NCI-H1694 (cell line): ENCODE results near the gene PDE4D.

Source experiments
- DNase-seq: peaks from one replicate; lab custom pipeline; 2025; lab: John Stamatoyannopoulos, UW

The PDE4D gene

GRCh38 chr5:59140133-59140532 is 753.4 kb downstream of the PDE4D start:
- DNase-seq = no peak

DNA sequence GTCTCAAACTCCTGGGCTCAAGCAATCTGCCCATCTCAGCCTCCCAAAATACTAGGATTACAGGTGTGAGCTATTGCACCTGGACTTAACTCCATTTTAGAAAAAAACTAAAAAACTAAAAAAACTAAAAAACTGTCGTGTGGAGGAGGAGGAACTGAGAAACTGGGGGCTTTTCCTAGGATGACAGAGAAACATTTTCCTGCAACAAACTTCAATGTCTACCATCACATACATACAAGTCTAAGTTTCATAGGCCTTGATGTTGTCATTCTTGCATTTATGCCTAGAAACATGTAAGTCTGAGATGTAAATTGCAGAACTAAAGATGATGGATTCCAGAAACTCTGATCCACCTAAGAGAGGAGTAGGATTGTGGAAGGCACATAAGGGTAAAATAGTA is 753.8 kb downstream of the PDE4D start:
- DNase-seq = no peak

- DNase-seq = no peak
Observed at GRCh38 chr5:59138509-59138908, 755.0 kb downstream of the PDE4D start.

DNA sequence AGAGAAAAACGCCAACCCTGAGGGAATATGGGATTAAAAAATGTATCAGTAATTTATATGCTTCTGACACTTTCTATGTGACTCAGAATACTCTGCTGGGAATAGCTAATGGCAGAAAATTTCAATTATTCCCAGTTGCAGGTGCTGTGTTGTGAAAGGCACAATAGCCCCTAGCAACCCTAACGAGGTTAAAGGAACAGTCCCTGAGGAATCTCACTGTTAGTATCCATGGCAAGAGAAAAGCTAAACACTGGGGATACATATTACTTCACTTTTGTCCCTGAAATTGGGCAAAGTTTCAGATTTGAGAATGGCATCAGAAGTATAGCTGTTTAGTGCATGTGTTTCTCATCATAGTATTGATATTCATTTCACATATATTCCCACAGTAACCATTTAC is 755.7 kb downstream of the PDE4D start:
- DNase-seq = no peak

DNA sequence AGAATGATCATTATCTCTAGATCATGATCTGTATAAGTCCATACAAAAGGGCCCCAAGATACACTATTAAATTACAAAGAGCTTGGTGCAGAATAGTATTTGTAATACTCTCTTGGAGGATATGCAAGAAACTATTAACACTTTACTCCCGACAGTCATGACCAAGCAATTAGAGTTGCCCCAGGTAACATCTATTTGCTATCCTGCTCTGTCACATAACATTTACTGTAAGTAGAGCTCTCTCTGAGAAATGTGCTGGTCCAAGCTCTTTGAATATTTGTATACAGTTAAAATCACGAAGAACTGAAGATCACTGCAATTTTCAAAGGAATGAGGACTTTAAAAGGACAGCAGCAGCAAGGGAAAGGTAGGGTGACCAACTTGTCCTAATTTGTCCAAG is 757.0 kb downstream of the PDE4D start:
- DNase-seq = no peak

GRCh38 chr5:59134471-59135163 is 758.9 kb downstream of the PDE4D start:
- DNase-seq = no peak

DNA sequence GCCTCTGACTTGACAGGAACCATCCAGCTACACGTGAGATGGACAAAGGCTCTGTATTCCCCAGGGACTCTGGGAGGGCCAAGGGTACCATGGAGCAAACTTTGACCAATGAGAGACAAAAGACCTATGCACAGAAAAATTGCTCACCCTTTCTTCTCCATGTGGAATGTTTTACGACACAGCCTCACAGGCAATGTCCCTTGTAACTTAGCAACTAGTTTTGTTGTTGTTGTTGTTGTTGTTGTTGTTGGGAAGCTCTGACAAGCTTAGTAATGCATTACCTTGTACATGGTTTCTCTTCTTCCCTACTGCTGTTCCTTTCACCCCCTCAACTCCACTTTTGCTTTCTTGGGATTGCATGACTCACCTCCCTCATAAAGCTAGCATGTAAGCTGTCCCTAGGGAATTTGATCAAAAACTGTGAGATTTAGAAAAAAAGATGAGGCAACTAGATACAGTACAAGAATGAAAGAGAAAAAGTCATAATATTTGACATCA is 759.7 kb downstream of the PDE4D start:
- no peak for DNase-seq

DNA sequence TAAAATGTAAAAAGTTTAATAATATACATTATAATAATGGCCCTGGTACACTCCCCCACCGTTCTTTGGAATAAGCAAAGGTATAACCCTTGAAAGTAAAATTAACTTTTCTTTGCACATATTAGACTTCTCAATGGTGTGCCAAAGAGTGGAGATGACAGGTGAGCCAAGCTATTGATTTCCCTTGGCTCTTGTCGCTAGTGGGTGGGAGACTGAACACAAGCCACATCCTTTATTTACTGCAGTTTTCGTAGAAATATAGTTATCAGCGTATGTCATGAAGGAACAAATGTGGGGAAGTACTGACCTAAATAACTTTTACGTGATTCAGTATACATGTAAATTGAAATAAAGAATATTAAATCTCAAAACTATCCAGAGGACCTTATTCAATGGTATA is 761.4 kb downstream of the PDE4D start:
- no peak for DNase-seq

- no peak for DNase-seq
Observed at GRCh38 chr5:59130431-59130830, 763.1 kb downstream of the PDE4D start.

DNA sequence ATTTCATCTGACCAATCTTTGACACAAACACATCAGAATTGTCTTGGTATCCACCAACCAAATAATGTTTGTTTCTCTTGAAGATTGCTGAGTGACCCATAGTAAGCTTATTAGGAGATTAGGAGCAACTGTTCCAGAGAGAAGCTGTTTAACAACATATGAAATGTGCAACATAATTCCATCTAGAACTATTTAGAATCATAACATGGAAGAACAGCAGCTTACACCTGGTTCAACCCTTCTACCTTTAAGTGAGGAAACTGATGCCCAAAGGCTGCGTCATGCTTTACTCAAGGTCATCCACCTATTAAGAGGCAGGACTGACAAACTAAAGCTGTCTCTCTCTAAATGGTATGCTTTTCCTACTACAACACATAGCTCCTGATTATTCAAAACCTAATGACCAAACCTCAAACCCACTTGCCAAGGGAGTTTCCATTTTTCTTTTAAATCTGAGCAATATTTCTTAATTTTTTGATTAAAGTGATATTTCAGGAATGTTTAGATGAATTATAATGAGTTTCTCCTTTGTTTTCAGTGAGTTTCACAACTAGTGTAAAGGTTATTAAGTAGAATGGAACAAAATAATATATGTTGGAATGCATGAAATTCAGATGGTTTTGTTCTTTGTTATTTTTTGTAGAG is 764.8 kb downstream of the PDE4D start:
- no peak for DNase-seq

- DNase-seq = no peak
Observed at GRCh38 chr5:59126708-59127573, 766.6 kb downstream of the PDE4D start.

GRCh38 chr5:59126016-59126707 is 767.4 kb downstream of the PDE4D start:
- DNase-seq = no peak

- DNase-seq = no peak
Observed at GRCh38 chr5:59125011-59125961, 768.2 kb downstream of the PDE4D start.

DNA sequence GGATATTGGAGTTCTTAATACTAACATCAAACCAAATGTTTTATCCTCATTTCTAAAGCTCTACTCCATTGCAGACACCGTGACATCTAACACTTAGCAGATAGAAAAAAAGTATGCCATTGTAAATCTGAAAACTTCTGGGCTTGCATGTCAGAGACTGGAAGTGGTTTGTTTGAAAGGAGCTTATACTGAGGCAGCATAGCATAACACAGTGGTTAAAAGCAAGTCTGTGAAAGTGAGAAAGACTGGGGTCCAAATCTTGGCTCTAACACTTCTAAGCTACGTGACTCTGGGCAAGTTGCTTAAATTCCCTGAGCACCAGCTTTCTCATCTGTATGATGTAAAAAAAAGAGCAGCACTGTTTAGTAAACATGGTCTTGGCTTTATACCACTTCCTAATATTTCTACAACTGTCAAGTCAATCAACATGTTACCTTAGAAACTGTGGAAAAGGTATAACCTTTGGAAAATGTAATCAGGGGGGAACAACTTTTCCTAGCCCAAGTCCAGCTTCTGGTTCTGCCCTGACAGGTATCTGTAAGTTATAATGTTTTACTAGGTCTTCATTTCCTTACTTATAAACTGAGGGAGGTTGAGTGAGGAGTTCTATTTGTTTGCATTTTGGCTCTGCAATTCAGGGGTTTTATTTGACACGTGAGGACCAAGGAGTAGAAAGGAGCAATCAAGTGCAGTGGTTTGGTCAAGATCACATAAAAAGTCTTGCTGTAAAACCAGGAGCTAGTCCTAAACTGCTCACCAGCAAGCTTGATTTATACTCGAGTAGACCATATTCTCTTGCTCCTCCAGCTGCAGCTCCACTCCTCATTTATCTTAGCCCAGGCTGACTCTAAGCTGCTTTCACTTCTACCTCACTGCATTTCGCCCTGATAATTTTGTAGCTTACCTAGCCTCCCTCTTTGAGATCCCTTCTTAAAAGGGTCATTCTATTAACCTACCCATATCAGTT is 769.6 kb downstream of the PDE4D start:
- no peak for DNase-seq

DNA sequence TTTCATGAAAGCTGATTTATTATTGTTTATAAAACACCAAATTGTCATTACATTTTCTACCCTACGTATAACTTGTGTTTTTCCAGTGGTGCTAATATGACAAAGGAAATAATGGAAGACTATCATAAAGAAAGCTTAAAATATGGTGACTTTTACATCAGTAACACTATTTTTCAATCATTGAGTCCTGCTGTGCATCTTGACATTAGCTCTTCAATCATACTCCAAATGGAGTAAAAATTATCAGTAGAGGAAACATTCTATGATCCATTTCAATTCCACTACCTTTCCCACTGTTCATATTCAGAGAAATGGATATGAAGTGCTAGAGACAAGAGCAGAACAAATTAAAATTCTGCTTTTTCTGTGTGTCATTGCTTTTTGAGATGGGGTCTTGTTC is 774.0 kb downstream of the PDE4D start:
- no peak for DNase-seq

- no peak for DNase-seq
Observed at GRCh38 chr5:59117320-59117719, 776.2 kb downstream of the PDE4D start.

- DNase-seq = no peak
Observed at GRCh38 chr5:59116231-59116865, 777.2 kb downstream of the PDE4D start.

DNA sequence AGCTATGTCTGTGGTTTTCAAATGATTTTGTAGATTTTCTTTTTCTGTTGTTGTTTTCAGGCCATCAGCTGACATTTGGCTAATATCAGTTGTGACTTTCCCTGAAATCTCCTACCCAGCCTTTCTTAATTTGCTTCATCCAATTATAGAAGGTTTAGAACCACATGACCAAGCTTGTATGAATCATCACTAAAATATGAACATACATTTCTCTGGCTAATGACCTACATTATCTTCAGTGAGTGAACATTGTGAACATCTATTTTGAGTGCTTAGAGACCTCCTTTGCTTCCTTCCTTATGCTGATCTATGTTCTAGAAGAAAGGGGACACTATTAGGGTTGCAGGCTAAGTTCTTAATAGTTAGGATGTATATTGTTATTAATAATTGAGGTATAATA is 778.2 kb downstream of the PDE4D start:
- DNase-seq = no peak

GRCh38 chr5:59109383-59109782 is 784.1 kb downstream of the PDE4D start:
- DNase-seq = no peak
